ENCODE data around the gene FGFR2.

FGFR2 gene

DNA sequence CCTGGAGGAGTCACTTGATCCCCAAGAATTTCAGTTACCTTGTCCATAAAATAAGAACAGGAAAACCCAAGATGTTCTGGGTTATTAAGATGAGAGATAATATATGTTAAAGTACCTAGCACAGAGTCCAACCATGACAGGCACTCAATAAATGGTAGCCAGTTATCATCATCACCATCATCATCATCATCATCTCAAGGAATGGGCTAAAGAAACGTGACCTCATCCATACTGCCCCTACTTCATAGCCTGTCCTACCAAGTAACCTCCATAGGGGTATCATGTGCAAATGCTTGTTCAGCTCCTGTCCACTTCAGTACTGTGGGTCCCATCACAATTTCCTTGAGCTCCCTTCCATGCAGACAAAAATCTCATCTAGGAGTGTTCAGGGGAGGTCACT, 14.4 kb downstream of the FGFR2 start:
- Histone ChIP-seq H3K36me3 (no peaks in the 10 kb centered on the region), H3K27me3 (no peaks in the 10 kb centered on the region), H3K4me3 (ENCODE audit: low read depth, low read length) (no peak overlapping the region), H3K4me1 (no peaks in the 10 kb centered on the region), H3K9me3 (no peaks in the 10 kb centered on the region)
- TF ChIP-seq, protein P1, sequence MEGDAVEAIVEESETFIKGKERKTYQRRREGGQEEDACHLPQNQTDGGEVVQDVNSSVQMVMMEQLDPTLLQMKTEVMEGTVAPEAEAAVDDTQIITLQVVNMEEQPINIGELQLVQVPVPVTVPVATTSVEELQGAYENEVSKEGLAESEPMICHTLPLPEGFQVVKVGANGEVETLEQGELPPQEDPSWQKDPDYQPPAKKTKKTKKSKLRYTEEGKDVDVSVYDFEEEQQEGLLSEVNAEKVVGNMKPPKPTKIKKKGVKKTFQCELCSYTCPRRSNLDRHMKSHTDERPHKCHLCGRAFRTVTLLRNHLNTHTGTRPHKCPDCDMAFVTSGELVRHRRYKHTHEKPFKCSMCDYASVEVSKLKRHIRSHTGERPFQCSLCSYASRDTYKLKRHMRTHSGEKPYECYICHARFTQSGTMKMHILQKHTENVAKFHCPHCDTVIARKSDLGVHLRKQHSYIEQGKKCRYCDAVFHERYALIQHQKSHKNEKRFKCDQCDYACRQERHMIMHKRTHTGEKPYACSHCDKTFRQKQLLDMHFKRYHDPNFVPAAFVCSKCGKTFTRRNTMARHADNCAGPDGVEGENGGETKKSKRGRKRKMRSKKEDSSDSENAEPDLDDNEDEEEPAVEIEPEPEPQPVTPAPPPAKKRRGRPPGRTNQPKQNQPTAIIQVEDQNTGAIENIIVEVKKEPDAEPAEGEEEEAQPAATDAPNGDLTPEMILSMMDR (IDR thresholded peaks at IDR 0.05; ENCODE audit: low read depth, low read length): no peak
- DNase-seq: no peak

DNA sequence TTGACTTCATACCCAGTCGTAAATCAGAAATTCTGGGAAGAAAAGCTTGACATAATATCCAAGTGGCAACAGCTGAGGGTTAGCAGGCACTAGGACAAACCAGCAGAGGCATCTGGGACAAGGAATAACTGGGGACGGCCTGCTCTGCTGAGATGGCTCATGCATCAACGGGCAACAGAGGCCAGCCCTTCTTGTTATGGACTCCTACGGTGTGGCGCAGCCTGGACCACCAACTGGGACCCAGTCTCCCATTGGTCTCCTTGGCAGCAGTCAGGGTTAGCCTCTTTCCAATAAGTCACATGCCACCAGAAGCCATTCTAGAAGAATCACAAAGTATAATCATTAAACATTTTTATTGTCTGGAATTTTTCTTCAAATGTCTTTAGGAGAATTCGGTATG, 15.0 kb downstream of the FGFR2 start:
- H3K27me3 ChIP-seq: no peaks in the 10 kb centered on the region
- no peak overlapping the region for H3K4me3 ChIP-seq (ENCODE audit: low read depth, low read length)
- H3K9me3 ChIP-seq: no peaks in the 10 kb centered on the region
- DNase-seq: no peak
- no peaks in the 10 kb centered on the region for H3K4me1 ChIP-seq
- H3K36me3 ChIP-seq: no peaks in the 10 kb centered on the region
- TF ChIP-seq, protein P1 (IDR thresholded peaks at IDR 0.05; ENCODE audit: low read depth, low read length): no peak

DNA sequence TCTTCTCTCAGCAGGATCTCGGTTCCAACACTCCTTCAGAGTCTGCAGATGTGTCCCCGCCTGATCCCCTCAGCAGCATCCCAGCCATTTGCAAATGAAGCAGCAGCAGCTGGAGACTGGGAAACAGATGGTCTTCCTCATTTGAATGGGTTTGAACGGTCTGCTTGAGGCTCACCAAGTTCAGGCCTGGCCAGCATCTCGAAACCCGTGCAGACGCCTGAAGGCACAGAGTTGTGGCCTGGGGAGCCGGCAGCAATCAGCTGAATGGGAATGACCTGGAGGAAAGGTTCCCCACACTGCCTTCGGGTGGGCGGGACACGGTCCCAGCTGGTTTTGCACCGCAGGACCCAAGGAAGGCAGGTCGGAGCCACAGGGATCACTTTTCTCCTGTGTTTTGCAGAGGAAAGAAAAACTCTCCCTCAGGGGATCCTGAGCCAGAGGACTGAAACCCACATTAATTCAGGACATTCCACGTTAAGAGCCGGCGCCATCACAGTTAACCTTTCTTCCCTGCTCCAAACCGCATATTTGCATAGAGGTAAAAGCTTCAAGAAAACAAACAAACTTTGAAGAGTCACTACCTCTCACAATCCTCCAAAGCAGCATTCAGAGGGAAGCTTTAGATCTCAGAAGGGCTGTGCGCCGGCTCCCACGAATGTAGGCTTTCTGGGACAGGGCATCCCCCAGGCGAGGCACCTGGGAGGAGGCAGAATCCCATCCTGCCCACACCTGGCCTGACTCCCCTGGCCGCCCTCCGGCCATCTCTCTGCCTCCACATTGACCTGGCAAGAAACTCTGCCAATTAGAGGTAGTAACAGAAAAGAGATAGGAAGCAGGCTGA, 17.7 kb downstream of the FGFR2 start:
- TF ChIP-seq, protein P1 (IDR thresholded peaks at IDR 0.05; ENCODE audit: low read depth, low read length): no peak
- Histone ChIP-seq H3K4me1 (no peaks in the 10 kb centered on the region), H3K36me3 (no peaks in the 10 kb centered on the region), H3K9me3 (no peaks in the 10 kb centered on the region), H3K27me3 (no peaks in the 10 kb centered on the region), H3K4me3 (ENCODE audit: low read depth, low read length) (no peak overlapping the region)
- DNase-seq: no peak

DNA sequence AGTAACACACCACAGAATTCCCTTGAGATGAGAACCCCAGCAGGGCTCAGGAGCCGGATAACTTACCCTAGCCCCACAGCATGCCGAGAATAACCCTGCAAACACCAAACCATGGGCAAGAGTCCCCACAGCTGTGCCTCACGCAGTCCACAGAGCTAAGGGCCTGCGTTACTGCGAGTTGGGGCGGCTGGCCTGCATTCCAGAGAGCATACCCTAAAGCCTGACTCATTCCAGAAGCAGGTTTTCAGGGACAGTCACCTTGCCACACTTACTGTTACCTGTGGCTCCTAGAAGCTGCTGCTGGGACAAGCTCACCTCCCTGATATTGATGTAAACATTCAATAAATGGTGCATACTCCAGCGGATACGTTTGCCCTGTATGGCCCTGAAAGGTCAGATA, 18.6 kb downstream of the FGFR2 start:
- TF ChIP-seq, protein P1 (IDR thresholded peaks at IDR 0.05; ENCODE audit: low read depth, low read length): no peak
- no peak for DNase-seq
- Histone ChIP-seq H3K27me3 (no peaks in the 10 kb centered on the region), H3K4me3 (ENCODE audit: low read depth, low read length) (no peak overlapping the region), H3K36me3 (no peaks in the 10 kb centered on the region), H3K4me1 (no peaks in the 10 kb centered on the region), H3K9me3 (no peaks in the 10 kb centered on the region)

DNA sequence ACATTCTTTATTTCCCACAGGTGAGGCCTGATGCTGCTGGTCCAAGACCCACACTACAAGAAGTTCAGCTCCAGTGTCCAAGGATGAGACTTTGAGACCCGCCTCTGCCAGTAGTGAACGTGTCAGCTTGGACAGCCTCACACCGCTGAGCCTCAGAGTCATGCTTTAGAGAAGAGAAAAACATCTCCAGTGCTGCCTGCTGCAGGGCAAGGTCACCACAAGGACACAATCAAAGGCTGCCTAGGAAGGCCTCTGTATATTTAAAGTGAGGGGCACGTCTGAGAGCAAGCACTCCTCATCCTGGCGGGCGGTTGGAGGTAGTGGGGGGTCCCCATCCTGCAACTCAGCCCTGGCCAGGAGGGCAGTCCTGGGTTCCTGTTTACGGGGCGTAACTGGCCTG, 19.3 kb downstream of the FGFR2 start:
- TF ChIP-seq, protein P1 (IDR thresholded peaks at IDR 0.05; ENCODE audit: low read depth, low read length): no peak
- Histone ChIP-seq H3K27me3 (no peaks in the 10 kb centered on the region), H3K9me3 (no peaks in the 10 kb centered on the region), H3K4me3 (ENCODE audit: low read depth, low read length) (no peak overlapping the region), H3K36me3 (no peaks in the 10 kb centered on the region), H3K4me1 (no peaks in the 10 kb centered on the region)
- DNase-seq: no peak

DNA sequence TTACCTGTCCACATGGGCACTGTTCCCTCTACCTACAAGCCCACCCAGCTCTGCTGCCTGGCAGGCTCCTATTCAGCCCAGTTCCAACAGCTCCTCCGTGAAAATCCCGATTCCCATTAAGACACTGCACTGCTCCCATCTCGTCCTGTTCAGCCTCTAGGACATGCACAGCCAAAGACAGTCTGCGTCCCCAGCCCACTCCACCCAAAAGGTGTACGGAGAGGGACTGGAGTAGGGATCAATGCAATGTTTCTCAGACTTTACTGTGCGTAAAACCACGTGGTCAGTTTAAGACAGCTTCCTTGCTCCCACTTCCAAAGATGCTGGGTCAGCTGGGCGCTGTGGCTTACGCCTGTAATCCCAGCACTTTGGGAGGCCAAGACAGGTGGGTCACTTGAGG, 19.9 kb downstream of the FGFR2 start:
- H3K4me3 ChIP-seq (ENCODE audit: low read depth, low read length): no peak overlapping the region
- DNase-seq: no peak
- no peaks in the 10 kb centered on the region for H3K36me3 ChIP-seq
- no peaks in the 10 kb centered on the region for H3K9me3 ChIP-seq
- no peaks in the 10 kb centered on the region for H3K27me3 ChIP-seq
- no peaks in the 10 kb centered on the region for H3K4me1 ChIP-seq
- TF ChIP-seq, protein P1 (IDR thresholded peaks at IDR 0.05; ENCODE audit: low read depth, low read length): no peak

Measured in BE2C (cell line).